ENCODE results near the gene PLAC8. TPM values are rescaled to one million over a fixed set of nuclear protein-coding genes. Genes with fewer than 3 reads are reported as not detected.
"Not testable (repeated sequence)": the region's sequence is repeated elsewhere in the genome, so short reads cannot be mapped to it uniquely, and the experiment has no call there.

PLAC8 gene
- total RNA-seq, 1 experiment from 2014 or later: 1.6 TPM

DNA sequence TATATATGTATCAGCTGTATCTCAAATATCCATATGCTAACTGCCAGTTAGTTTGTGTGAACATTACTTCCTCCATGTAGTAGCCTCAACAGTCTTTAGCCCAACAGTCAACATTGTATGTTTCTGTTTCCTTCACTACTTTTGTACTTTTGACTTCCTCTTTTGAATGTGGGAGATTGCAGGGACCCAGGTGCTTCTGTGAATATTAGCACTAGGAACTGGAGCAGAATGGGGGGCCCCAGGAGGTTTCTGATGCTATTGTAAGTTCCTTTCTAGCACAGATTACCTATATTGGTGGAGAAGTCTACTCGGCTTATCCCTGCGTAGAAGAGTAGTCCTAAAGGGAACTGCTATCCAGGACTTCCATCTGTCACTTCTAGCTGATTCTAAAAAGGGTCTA lies 2.3 kb downstream of the PLAC8 start:
- H3K9ac ChIP-seq (ENCODE audit: low read length): no peak overlapping the region
- H3K27ac ChIP-seq (ENCODE audit: low read length): no peak overlapping the region
- no peak overlapping the region for H3K4me2 ChIP-seq (ENCODE audit: low read length)
- no TSS peak for BruUV-seq (replicated peaks)
- intact Hi-C loops (cut with micrococcal nuclease): loop anchor here (5.0 kb wide), 1 partner anchor 40 kb away; no protein-coding TSS in a partner anchor
- H3K36me3 ChIP-seq (ENCODE audit: low read depth, low read length): no peaks in the 10 kb centered on the region
- no peak overlapping the region for H2AFZ ChIP-seq (ENCODE audit: low read length)
- H3K4me1 ChIP-seq (ENCODE audit: insufficient read depth, low read length): peaks cover 24% of the 10 kb centered on the region
- no peak overlapping the region for H3K4me3 ChIP-seq (ENCODE audit: low read length)
- no peaks in the 10 kb centered on the region for H3K27me3 ChIP-seq (ENCODE audit: low read length)
- H4K20me1 ChIP-seq (ENCODE audit: low read length): no peaks in the 10 kb centered on the region
- no peaks in the 10 kb centered on the region for H3K9me3 ChIP-seq (ENCODE audit: low read length)
- DNase-seq (no peak), ATAC-seq (no peak)
- H3F3A ChIP-seq (ENCODE audit: low read length, unreplicated experiment): peaks cover 4% of the 10 kb centered on the region
- TF ChIP-seq EZH2 (IDR thresholded peaks at IDR 0.05; ENCODE audit: low read length, unreplicated experiment): no peak
- TF ChIP-seq EZH2phosphoT487 (IDR thresholded peaks at IDR 0.05; ENCODE audit: borderline replicate concordance, low read length): no peak
- TF ChIP-seq, protein P1, sequence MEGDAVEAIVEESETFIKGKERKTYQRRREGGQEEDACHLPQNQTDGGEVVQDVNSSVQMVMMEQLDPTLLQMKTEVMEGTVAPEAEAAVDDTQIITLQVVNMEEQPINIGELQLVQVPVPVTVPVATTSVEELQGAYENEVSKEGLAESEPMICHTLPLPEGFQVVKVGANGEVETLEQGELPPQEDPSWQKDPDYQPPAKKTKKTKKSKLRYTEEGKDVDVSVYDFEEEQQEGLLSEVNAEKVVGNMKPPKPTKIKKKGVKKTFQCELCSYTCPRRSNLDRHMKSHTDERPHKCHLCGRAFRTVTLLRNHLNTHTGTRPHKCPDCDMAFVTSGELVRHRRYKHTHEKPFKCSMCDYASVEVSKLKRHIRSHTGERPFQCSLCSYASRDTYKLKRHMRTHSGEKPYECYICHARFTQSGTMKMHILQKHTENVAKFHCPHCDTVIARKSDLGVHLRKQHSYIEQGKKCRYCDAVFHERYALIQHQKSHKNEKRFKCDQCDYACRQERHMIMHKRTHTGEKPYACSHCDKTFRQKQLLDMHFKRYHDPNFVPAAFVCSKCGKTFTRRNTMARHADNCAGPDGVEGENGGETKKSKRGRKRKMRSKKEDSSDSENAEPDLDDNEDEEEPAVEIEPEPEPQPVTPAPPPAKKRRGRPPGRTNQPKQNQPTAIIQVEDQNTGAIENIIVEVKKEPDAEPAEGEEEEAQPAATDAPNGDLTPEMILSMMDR (conservative IDR thresholded peaks at IDR 0.05; ENCODE audit: low read depth, low read length): no peak
- ChIA-PET CTCF (no interaction called here), POLR2A (ENCODE audit: unreplicated experiment) (no interaction called here)
- H3K9me2 ChIP-seq (replicated peaks; ENCODE audit: low read length): no peaks in the 10 kb centered on the region
- H3K79me2 ChIP-seq (ENCODE audit: low read length): no peaks in the 10 kb centered on the region

DNA sequence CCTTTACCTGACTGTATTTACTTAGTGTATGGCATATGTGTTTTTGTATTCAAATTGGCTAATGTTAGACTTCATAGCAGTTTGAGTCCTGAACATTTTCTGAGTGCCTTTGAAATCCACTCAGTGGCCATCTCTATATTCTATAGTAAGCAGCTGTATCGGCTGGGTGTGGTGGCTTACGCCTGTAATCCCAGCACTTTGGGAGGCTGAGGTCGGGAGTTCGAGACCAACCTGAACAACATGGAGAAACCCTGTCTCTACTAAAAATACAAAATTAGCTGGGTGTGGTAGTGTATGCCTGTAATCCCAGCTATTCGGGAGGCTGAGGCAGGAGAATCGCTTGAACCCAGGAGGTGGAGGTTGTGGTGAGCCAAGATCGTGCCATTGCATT lies 2.8 kb downstream of the PLAC8 start:
- H2AFZ ChIP-seq (ENCODE audit: low read length); H3K27me3 ChIP-seq (ENCODE audit: low read length); H3K4me3 ChIP-seq (ENCODE audit: low read length); H3K9me3 ChIP-seq (ENCODE audit: low read length); H3K9ac ChIP-seq (ENCODE audit: low read length); H3F3A ChIP-seq (ENCODE audit: low read length, unreplicated experiment); H3K79me2 ChIP-seq (ENCODE audit: low read length); ATAC-seq; POLR2A ChIA-PET (ENCODE audit: unreplicated experiment); DNase-seq; H3K9me2 ChIP-seq (replicated peaks; ENCODE audit: low read length); H4K20me1 ChIP-seq (ENCODE audit: low read length); H3K4me2 ChIP-seq (ENCODE audit: low read length); H3K36me3 ChIP-seq (ENCODE audit: low read depth, low read length); BruUV-seq (replicated peaks); H3K27ac ChIP-seq (ENCODE audit: low read length); CTCF ChIA-PET: not testable (repeated sequence)
- peaks cover 24% of the 10 kb centered on the region for H3K4me1 ChIP-seq (ENCODE audit: insufficient read depth, low read length)
- intact Hi-C loops (cut with micrococcal nuclease): loop anchor here (5.0 kb wide), 1 partner anchor 39 kb away; no protein-coding TSS in a partner anchor

DNA sequence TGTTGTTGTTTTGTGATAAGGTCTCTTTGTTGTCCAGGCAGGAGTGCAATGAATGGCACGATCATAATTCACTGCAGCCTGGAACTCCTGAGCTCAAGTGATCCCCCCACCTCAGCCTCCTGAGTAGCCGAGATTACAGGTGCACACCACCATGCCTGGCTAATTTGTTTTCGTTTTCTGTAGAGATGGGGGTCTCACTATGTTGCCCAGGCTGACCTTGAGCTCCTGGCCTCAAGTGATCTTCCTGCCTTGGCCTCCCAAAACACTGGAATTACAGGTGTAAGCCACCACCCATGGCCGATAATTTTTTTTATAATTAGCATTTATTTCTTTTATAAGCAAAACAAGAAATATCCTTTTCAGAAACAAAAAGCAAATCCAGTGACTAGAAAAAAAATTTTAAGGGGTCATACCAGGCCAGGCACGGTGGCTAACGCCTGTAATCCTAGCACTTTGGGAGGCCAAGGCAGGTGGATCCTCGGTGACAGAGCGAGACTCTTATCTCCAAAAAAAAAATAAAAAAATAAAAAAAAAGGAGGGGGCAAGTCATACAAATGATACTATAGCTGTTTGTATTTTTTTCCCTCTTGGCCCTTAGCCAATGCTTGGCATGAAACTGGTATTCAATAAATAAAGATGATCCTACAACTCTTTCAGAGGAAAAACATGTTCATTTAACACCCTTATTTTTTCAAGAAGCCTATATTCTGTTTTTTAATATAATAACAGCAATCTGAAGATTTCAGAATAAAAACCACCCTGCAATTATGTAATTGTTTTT lies 3.4 kb downstream of the PLAC8 start:
- no peaks in the 10 kb centered on the region for H3K9me3 ChIP-seq (ENCODE audit: low read length)
- no TSS peak for BruUV-seq (replicated peaks)
- H3K9ac ChIP-seq (ENCODE audit: low read length): no peak overlapping the region
- no peaks in the 10 kb centered on the region for H4K20me1 ChIP-seq (ENCODE audit: low read length)
- H3K27ac ChIP-seq (ENCODE audit: low read length): no peak overlapping the region
- no peaks in the 10 kb centered on the region for H3K36me3 ChIP-seq (ENCODE audit: low read depth, low read length)
- H2AFZ ChIP-seq (ENCODE audit: low read length): peak overlapping the region; percentile 94; the same call in 1 of the 2 replicates
- ChIA-PET CTCF (interaction anchor here (1.0 kb wide), 1 partner anchor 16 kb away, joined by 3 read pairs; no protein-coding TSS in a partner anchor), POLR2A (ENCODE audit: unreplicated experiment) (no interaction called here)
- peaks cover 24% of the 10 kb centered on the region for H3K4me1 ChIP-seq (ENCODE audit: insufficient read depth, low read length)
- peak overlapping the region; percentile 93 for H3K4me2 ChIP-seq (ENCODE audit: low read length)
- H3K9me2 ChIP-seq (replicated peaks; ENCODE audit: low read length): no peaks in the 10 kb centered on the region
- H3F3A ChIP-seq (ENCODE audit: low read length, unreplicated experiment): peaks cover 4% of the 10 kb centered on the region
- TF ChIP-seq EZH2 (IDR thresholded peaks at IDR 0.05; ENCODE audit: low read length, unreplicated experiment) (no peak), EZH2phosphoT487 (IDR thresholded peaks at IDR 0.05; ENCODE audit: borderline replicate concordance, low read length) (no peak)
- TF ChIP-seq, protein P1 (conservative IDR thresholded peaks at IDR 0.05; ENCODE audit: low read depth, low read length): no peak
- H3K4me3 ChIP-seq (ENCODE audit: low read length): no peak overlapping the region; the same call in 1 of the 2 replicates
- intact Hi-C loops (cut with micrococcal nuclease): loop anchor here (1.0 to 5.0 kb wide), 2 partner anchors 39 to 144 kb away; no protein-coding TSS in a partner anchor
- no peak for ATAC-seq
- no peaks in the 10 kb centered on the region for H3K79me2 ChIP-seq (ENCODE audit: low read length)
- H3K27me3 ChIP-seq (ENCODE audit: low read length): no peaks in the 10 kb centered on the region
- DNase-seq: no peak
